Kidney epithelial cell (primary cell): ENCODE results near the gene HEXD. TPM values are rescaled to one million over a fixed set of nuclear protein-coding genes. Genes with fewer than 3 reads are reported as not detected.

Experiments
- DNase-seq: peaks from one replicate; pipeline ENCODE4 v3.0.0-alpha.2; 2010; ENCODE audit warnings: low read depth
- H3K27me3 ChIP-seq: 2 replicates; pipeline ENCODE4 v1.6.0; 2011; ENCODE audit warnings: low read length; ENCODE audit not compliant: control insufficient read depth, insufficient read depth
- H3K36me3 ChIP-seq: 2 replicates; pipeline ENCODE4 v1.5.1; 2011; ENCODE audit warnings: low read length; ENCODE audit not compliant: control insufficient read depth, insufficient read depth
- H3K4me3 ChIP-seq: 2 replicates; pipeline ENCODE4 v1.5.1; 2011; ENCODE audit warnings: low read depth, mild to moderate bottlenecking, control low read depth, low read length
- total RNA-seq: library from RNA; depleted of rRNA; stranded (reverse); fragments of >200 nt; gene quantifications from 2 replicates; pipeline ENCODE4 v1.2.3, GENCODE V29; 2015
- TF ChIP-seq, protein P1 (sequence below): IDR thresholded peaks from 2 replicates; pipeline ENCODE4 v1.5.1; 2011; ENCODE audit warnings: mild to moderate bottlenecking, moderate library complexity, low read length, control low read depth, inconsistent platforms; ENCODE audit not compliant: insufficient read depth, poor library complexity, severe bottlenecking

Gene HEXD
- total RNA-seq, 1 donor from 2014 or later, result 18.5 TPM

DNA sequence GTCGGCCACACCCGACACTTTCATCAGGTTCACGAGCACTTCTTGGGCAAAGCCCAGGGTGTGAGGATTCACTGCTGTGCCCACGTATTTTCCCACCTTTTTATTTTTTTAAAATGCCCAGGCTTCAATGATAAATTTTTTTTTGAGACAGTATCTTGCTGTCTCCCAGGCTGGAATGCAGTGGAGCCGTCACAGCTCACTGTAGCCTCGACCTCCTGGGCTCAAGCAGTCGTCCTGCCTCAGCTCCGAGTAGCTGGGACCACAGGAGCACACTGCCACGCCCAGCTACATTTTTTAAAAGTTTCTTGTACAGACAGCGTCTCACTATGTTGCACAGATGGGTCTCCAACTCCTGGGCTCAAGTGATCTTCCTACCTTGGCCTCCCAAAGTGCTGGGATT is 28.8 kb upstream of the HEXD start:
- Histone ChIP-seq H3K27me3 (peaks cover 31% of the 10 kb centered on the region), H3K36me3 (no peaks in the 10 kb centered on the region), H3K4me3 (no peak overlapping the region)
- TF ChIP-seq, protein P1, sequence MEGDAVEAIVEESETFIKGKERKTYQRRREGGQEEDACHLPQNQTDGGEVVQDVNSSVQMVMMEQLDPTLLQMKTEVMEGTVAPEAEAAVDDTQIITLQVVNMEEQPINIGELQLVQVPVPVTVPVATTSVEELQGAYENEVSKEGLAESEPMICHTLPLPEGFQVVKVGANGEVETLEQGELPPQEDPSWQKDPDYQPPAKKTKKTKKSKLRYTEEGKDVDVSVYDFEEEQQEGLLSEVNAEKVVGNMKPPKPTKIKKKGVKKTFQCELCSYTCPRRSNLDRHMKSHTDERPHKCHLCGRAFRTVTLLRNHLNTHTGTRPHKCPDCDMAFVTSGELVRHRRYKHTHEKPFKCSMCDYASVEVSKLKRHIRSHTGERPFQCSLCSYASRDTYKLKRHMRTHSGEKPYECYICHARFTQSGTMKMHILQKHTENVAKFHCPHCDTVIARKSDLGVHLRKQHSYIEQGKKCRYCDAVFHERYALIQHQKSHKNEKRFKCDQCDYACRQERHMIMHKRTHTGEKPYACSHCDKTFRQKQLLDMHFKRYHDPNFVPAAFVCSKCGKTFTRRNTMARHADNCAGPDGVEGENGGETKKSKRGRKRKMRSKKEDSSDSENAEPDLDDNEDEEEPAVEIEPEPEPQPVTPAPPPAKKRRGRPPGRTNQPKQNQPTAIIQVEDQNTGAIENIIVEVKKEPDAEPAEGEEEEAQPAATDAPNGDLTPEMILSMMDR, result no peak
- DNase-seq, result no peak

DNA sequence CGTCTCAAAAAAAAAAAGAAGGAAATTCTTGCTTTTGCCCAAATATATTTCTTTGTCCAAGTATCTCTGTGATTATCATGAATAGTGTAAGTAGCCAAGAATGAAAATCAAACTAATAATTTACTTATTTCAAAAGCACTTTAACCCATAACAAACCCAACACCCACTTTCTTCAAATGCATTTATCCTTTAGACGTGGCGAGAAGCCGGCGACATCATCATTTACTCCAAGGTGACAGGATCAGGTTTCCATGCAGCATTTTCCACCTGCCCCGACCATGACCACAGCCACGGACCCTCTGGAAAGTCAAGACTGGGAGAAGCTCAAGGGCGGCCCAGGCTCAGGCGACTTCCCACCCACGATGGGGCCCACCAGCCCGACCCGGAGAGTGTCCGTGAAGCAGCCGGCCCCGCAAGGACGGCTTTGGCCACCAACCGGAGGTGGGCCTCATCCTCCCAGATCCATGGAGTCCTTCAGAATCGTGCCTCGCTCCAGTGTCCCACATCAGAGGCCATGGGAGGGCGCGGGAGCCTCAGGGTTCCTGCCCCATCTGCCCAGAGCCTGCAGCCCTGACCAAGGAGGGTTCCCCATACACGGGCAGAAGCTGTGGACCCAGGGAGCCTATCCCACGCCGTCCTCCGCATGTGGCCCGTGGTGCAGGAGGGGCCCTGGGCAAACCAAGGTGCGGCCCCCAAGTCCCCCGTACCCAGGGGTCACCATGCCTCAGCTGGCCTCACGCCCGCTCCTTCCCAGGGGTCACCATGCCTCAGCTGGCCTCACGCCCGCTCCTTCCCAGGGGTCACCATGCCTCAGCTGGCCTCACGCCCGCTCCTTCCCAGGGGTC is 27.9 kb upstream of the HEXD start:
- Histone ChIP-seq H3K36me3 (no peaks in the 10 kb centered on the region), H3K4me3 (no peak overlapping the region), H3K27me3 (peaks cover 28% of the 10 kb centered on the region)
- TF ChIP-seq, protein P1, result no peak
- no peak for DNase-seq

GRCh38 chr17:82390860-82391435 is 27.2 kb upstream of the HEXD start:
- Histone ChIP-seq H3K4me3 (no peak overlapping the region), H3K27me3 (peaks cover 22% of the 10 kb centered on the region), H3K36me3 (no peaks in the 10 kb centered on the region)
- no peak for DNase-seq
- TF ChIP-seq, protein P1, result no peak

GRCh38 chr17:82391496-82392066 is 26.6 kb upstream of the HEXD start:
- Histone ChIP-seq H3K27me3 (peaks cover 18% of the 10 kb centered on the region), H3K36me3 (no peaks in the 10 kb centered on the region), H3K4me3 (no peak overlapping the region)
- TF ChIP-seq, protein P1, result no peak
- DNase-seq, result no peak

- TF ChIP-seq, protein P1, result no peak
Measured at GRCh38 chr17:82392209-82392920, 25.8 kb upstream of the HEXD start.

More at GRCh38 chr17:82392209-82392920, 25.8 kb upstream of the HEXD start:
- no peak overlapping the region for H3K4me3 ChIP-seq
- no peaks in the 10 kb centered on the region for H3K36me3 ChIP-seq
- H3K27me3 ChIP-seq, result peaks cover 10% of the 10 kb centered on the region
- no peak for DNase-seq
